CD4-positive, alpha-beta T cell (primary cell): ENCODE measurements around the gene CYBA. TPM values are rescaled to one million over a fixed set of nuclear protein-coding genes. Genes with fewer than 3 reads are reported as not detected.

Source experiments
- ATAC-seq: fragments of 200-7000 bp; cut with Tn5 transposase; one replicate; pipeline ENCODE4 v1.10.0; 2022; ENCODE audit warnings: mild to moderate bottlenecking; ENCODE audit not compliant: poor library complexity
- CTCF ChIA-PET: fragments of 350-600 bp; sonication (Branson Sonifier 250); formaldehyde crosslinking; loops from one replicate; lab custom pipeline; 2021; ENCODE audit warnings: antibody characterized with exemption, inconsistent platforms; lab: Charles Lee
- POLR2A ChIA-PET: fragments of 350-600 bp; sonication (Branson Sonifier 250); formaldehyde crosslinking; loops from one replicate; lab custom pipeline; 2021; ENCODE audit warnings: antibody characterized with exemption, inconsistent platforms; lab: Charles Lee
- DNase-seq, 14 experiments: peaks; one replicate each; pipeline ENCODE4 v3.0.0-alpha.2; 2013 to 2020; ENCODE audit warnings: mixed read lengths in 2 of 14
- H3K27ac ChIP-seq, 2 donors: one replicate each; pipeline versions ENCODE4 v1.5.1 to v1.7.0; 2013; ENCODE audit warnings: low read length in 2 of 2, low read depth in 1 of 2, mild to moderate bottlenecking in 1 of 2
- H3K27me3 ChIP-seq, 2 experiments: 1 replicate in 1 of 2; 2 replicates in 1 of 2; pipeline versions ENCODE4 v1.6.1 to v1.7.0; 2013; ENCODE audit warnings: low read length in 2 of 2, control low read depth in 1 of 2, mild to moderate bottlenecking in 1 of 2, moderate library complexity in 1 of 2; ENCODE audit not compliant: insufficient read depth in 2 of 2, control insufficient read depth in 1 of 2
- H3K36me3 ChIP-seq: one replicate; pipeline ENCODE4 v1.6.1; 2013; ENCODE audit warnings: low read length, control low read depth; ENCODE audit not compliant: insufficient read depth
- H3K4me1 ChIP-seq: one replicate; pipeline ENCODE4 v1.6.1; 2013; ENCODE audit warnings: low read length, control low read depth; ENCODE audit not compliant: insufficient read depth
- H3K4me3 ChIP-seq: one replicate; pipeline ENCODE4 v1.5.1; 2013; ENCODE audit warnings: mild to moderate bottlenecking, low read length, moderate library complexity
- H3K9me3 ChIP-seq, 2 experiments: 1 replicate in 1 of 2; 2 replicates in 1 of 2; pipeline versions ENCODE4 v1.6.1 to v1.7.0; 2013; ENCODE audit warnings: low read length in 2 of 2, mild to moderate bottlenecking in 2 of 2, control low read depth in 1 of 2, moderate library complexity in 1 of 2; ENCODE audit not compliant: control insufficient read depth in 1 of 2, insufficient read depth in 1 of 2
- H3K27ac Mint-ChIP-seq: one replicate; pipeline ENCODE4 v1.8.0; 2020; ENCODE audit warnings: mixed read lengths
- H3K27me3 Mint-ChIP-seq: one replicate; pipeline ENCODE4 v1.8.0; 2021; ENCODE audit warnings: mixed read lengths
- H3K36me3 Mint-ChIP-seq: one replicate; pipeline ENCODE4 v1.8.0; 2021; ENCODE audit warnings: low read depth, mixed read lengths
- H3K4me1 Mint-ChIP-seq: one replicate; pipeline ENCODE4 v1.8.0; 2021; ENCODE audit warnings: low read depth, mixed read lengths
- H3K4me3 Mint-ChIP-seq: one replicate; pipeline ENCODE4 v1.8.0; 2020; ENCODE audit warnings: mild to moderate bottlenecking, mixed read lengths
- H3K9me3 Mint-ChIP-seq: one replicate; pipeline ENCODE4 v1.8.0; 2020; ENCODE audit warnings: mixed read lengths
- intact Hi-C, 2 experiments: fragments of 100-400 bp; cut with DNase I in 1 of 2; cut with micrococcal nuclease in 1 of 2; formaldehyde crosslinking; loops; one replicate each; pipeline versions ENCODE4 v1.15.1 to v1.9.0; 2023 to 2025; cut with DNase I, micrococcal nuclease
- total RNA-seq, 174 experiments: library from RNA in 2 of 174; stranded (reverse) in 2 of 174; gene quantifications; one replicate each; pipeline ENCODE4 v1.2.3 and lab custom pipeline; 2021 to 2026
- TF ChIP-seq, protein P1 (sequence below): fragments of 200-600 bp; IDR thresholded peaks from one replicate; pipeline ENCODE4 v1.8.0; 2022; ENCODE audit warnings: antibody characterized with exemption, mild to moderate bottlenecking

The CYBA gene
- total RNA-seq, 2 experiments from 2014 or later = 292 to 294 TPM

DNA sequence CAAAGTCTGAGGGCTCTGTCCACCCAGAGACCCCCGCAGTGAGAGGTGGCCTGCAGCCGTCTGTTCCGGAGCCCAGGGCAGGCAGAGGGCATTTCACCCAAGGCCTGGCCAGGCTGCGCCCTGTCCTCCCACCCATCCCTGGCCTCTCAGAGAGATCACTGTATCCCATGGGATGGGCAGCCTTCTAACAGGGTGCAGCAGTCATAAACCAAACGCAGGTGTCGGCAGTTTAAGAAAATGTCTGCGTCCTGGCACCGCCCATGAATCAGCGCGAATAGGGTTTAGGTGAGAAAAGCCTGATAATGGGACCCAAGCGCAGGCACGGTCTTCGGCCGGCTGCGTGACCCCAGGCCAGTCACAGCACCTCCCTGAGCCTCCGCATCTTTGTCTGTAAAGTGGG lies 5.4 kb downstream of the CYBA start:
- ChIA-PET CTCF (interaction anchor here (0.6 kb wide), 1 partner anchor 92 kb away, joined by 3 read pairs; no protein-coding TSS in a partner anchor), POLR2A (no interaction called here)
- Mint-ChIP-seq H3K27ac (peak overlapping the region; percentile 24), H3K36me3 (peaks cover 30% of the 10 kb centered on the region), H3K27me3 (peaks cover 1% of the 10 kb centered on the region), H3K4me3 (no peak overlapping the region), H3K4me1 (peaks cover 16% of the 10 kb centered on the region), H3K9me3 (no peaks in the 10 kb centered on the region)
- ATAC-seq (no peak), DNase-seq (no peak)
- H3K9me3 ChIP-seq = peaks cover 0 to 4% of the 10 kb centered on the region in 2 experiments
- intact Hi-C loops = no loop called here
- peaks cover 34% of the 10 kb centered on the region for H3K36me3 ChIP-seq
- H3K27ac ChIP-seq = no peak overlapping the region
- TF ChIP-seq, protein P1, sequence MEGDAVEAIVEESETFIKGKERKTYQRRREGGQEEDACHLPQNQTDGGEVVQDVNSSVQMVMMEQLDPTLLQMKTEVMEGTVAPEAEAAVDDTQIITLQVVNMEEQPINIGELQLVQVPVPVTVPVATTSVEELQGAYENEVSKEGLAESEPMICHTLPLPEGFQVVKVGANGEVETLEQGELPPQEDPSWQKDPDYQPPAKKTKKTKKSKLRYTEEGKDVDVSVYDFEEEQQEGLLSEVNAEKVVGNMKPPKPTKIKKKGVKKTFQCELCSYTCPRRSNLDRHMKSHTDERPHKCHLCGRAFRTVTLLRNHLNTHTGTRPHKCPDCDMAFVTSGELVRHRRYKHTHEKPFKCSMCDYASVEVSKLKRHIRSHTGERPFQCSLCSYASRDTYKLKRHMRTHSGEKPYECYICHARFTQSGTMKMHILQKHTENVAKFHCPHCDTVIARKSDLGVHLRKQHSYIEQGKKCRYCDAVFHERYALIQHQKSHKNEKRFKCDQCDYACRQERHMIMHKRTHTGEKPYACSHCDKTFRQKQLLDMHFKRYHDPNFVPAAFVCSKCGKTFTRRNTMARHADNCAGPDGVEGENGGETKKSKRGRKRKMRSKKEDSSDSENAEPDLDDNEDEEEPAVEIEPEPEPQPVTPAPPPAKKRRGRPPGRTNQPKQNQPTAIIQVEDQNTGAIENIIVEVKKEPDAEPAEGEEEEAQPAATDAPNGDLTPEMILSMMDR = no peak
- H3K4me1 ChIP-seq = peaks cover 42% of the 10 kb centered on the region
- no peak overlapping the region for H3K4me3 ChIP-seq
- no peaks in the 10 kb centered on the region for H3K27me3 ChIP-seq

DNA sequence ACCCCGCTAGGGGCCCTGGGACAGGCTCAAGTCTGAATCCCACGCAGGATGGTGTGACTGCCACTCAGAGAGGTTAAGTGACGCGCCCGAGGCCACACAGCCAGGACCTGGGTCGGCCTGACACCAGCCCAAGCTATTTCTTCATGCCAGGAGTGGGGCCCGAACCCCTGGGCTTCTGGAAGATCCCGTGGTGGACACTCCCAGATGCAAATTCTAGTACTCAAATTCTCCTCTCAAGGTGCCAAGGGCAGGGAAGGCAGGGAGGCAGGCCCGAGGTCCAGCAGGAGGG lies 7.3 kb downstream of the CYBA start:
- TF ChIP-seq, protein P1 = no peak
- ChIA-PET CTCF (no interaction called here), POLR2A (no interaction called here)
- Mint-ChIP-seq H3K27ac (no peak overlapping the region), H3K36me3 (peaks cover 24% of the 10 kb centered on the region), H3K9me3 (no peaks in the 10 kb centered on the region), H3K4me1 (peaks cover 17% of the 10 kb centered on the region), H3K4me3 (no peak overlapping the region), H3K27me3 (peaks cover 9% of the 10 kb centered on the region)
- intact Hi-C loops = no loop called here
- Histone ChIP-seq H3K4me1 (peaks cover 44% of the 10 kb centered on the region), H3K4me3 (no peak overlapping the region), H3K9me3 (peaks cover 0 to 14% of the 10 kb centered on the region in 2 experiments), H3K36me3 (peaks cover 28% of the 10 kb centered on the region), H3K27ac (no peak overlapping the region), H3K27me3 (peaks cover 13% of the 10 kb centered on the region in 2 experiments)
- no peak for ATAC-seq
- no peak for DNase-seq

DNA sequence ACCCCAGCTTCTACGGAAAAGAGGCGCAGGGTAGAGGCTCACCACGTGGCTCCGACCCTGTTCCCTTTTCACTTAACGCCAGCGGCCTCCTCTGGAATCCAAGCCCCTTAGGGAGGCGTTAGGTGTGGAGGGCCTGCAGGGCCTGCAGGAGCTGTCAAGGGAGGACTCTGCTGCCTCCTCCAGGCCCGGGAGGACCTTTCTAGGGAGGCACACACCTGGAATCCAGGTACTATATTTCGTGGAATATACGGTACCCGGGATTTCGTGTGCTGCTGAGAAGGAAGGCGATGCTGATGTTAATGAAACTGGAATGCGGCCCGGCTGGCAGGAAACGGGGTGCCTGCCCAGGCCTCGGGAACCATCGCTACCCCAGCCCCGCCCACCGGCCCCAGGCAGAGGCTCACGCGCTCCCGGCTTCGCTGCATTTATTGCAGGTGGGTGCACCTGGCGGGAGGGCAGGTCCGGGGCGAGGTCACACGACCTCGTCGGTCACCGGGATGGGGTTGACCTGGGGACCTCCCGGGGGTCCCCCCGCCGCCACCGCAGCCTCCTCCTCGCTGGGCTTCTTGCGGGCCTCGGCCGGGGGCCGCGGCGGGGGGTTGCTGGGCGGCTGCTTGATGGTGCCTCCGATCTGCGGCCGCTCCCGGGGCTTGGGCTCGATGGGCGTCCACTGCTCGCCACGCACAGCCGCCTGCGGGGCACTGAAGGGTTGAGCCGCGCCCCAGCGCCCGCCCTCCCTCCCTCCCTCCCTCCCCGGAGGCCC lies 7.8 kb downstream of the CYBA start:
- ChIA-PET POLR2A (interaction anchor here (0.7 to 5.1 kb wide), 3 partner anchors 8 to 58 kb away, joined by 3 to 24 read pairs (median 5); partner anchors contain the start of gene CYBA), CTCF (no interaction called here)
- peaks cover 15% of the 10 kb centered on the region for H3K27me3 Mint-ChIP-seq
- no peak overlapping the region for H3K27ac ChIP-seq
- intact Hi-C loops = no loop called here
- H3K4me1 ChIP-seq = peaks cover 44% of the 10 kb centered on the region
- H3K4me3 Mint-ChIP-seq = no peak overlapping the region
- no peak overlapping the region for H3K4me3 ChIP-seq
- peaks cover 0 to 18% of the 10 kb centered on the region in 2 experiments for H3K9me3 ChIP-seq
- no peak overlapping the region for H3K27ac Mint-ChIP-seq
- ATAC-seq (no peak), DNase-seq (no peak)
- peaks cover 13 to 14% of the 10 kb centered on the region in 2 experiments for H3K27me3 ChIP-seq
- no peaks in the 10 kb centered on the region for H3K9me3 Mint-ChIP-seq
- TF ChIP-seq, protein P1 = no peak
- H3K36me3 Mint-ChIP-seq = peaks cover 24% of the 10 kb centered on the region
- peaks cover 25% of the 10 kb centered on the region for H3K36me3 ChIP-seq
- H3K4me1 Mint-ChIP-seq = peaks cover 23% of the 10 kb centered on the region
